ENCODE results near the gene ADPRM. TPM values are rescaled to one million over a fixed set of nuclear protein-coding genes. Genes with fewer than 3 reads are reported as not detected.
"Not testable (repeated sequence)": the region's sequence is repeated elsewhere in the genome, so short reads cannot be mapped to it uniquely, and the experiment has no call there.

Gene ADPRM
- total and polyA plus RNA-seq, 2 donors from 2014 or later = 9.2 to 9.6 TPM

DNA sequence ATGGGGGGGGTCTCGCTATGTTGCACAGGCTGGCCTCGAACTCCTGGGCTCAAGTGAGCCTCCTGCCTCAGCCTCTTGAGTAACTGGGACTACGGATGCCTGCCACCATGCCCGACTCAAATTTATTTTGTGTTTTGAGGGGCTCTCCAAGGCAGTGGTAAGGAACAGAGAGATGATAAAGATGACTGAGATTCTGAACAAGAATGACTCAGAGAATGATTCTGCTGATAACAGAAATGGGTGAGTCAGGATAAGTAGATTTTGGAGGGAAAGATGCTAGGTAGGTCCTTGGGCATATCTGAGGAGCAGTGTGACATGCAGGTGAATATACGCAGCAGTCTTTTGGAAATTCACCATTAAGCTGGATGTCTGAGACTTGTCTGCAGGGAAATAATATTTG lies 29.8 kb downstream of the ADPRM start:
- Histone ChIP-seq H3K4me3 (ENCODE audit: low read length in 3 of 3) (no peak overlapping the region), H3K9me3 (ENCODE audit: control insufficient read depth in 2 of 3, insufficient read depth in 1 of 3, low read length in 3 of 3) (no peaks in the 10 kb centered on the region), H3K27ac (ENCODE audit: low read depth in 2 of 2, low read length in 2 of 2) (no peak overlapping the region), H3K4me1 (ENCODE audit: control insufficient read depth in 2 of 3, insufficient read depth in 2 of 3, low read depth in 1 of 3, low read length in 3 of 3) (no peaks in the 10 kb centered on the region), H3K9ac (ENCODE audit: low read length in 3 of 3) (no peak overlapping the region), H3K36me3 (ENCODE audit: control insufficient read depth in 2 of 3, insufficient read depth in 3 of 3, low read length in 3 of 3) (peaks cover 3 to 9% (median 8%) of the 10 kb centered on the region in 3 donors), H3K27me3 (ENCODE audit: control insufficient read depth, insufficient read depth, low read length) (no peaks in the 10 kb centered on the region)
- DNase-seq (no peak), FAIRE-seq (no peak)
- TF ChIP-seq, protein P1, sequence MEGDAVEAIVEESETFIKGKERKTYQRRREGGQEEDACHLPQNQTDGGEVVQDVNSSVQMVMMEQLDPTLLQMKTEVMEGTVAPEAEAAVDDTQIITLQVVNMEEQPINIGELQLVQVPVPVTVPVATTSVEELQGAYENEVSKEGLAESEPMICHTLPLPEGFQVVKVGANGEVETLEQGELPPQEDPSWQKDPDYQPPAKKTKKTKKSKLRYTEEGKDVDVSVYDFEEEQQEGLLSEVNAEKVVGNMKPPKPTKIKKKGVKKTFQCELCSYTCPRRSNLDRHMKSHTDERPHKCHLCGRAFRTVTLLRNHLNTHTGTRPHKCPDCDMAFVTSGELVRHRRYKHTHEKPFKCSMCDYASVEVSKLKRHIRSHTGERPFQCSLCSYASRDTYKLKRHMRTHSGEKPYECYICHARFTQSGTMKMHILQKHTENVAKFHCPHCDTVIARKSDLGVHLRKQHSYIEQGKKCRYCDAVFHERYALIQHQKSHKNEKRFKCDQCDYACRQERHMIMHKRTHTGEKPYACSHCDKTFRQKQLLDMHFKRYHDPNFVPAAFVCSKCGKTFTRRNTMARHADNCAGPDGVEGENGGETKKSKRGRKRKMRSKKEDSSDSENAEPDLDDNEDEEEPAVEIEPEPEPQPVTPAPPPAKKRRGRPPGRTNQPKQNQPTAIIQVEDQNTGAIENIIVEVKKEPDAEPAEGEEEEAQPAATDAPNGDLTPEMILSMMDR (IDR thresholded peaks at IDR 0.05; ENCODE audit: borderline replicate concordance, extremely low read depth, insufficient read depth) = no peak
- intact Hi-C loops (cut with DNase I) = no loop called here

DNA sequence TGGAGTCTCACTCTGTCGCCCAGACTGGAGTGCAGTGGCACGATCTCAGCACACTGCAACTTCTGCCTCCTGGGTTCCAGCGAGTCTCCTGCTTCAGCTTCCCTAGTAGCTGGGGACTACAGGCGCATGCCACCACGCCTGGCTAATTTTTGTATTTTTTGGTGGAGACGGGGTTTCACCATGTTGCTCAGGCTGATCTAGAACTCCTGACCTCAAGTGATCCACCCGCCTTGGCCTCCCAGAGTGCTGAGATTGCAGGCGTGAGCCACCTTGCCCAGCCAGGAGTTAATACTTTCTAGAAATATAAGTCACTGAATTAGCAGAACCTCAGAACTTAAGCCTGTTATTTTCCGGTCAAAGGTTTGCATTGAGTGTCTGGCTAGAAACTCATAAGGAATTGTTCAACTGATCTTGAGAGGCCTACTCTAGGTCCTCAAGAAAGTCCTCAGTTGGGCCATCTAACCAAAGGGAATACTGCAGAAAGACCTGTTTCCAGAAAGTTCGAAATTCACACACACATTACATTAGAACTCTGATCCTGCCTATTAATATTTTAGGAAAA lies 31.0 kb downstream of the ADPRM start:
- TF ChIP-seq, protein P1 (IDR thresholded peaks at IDR 0.05; ENCODE audit: borderline replicate concordance, extremely low read depth, insufficient read depth) = no peak
- DNase-seq (no peak), FAIRE-seq (no peak)
- no peak overlapping the region for H3K9ac ChIP-seq (ENCODE audit: low read length in 3 of 3)
- H3K9me3 ChIP-seq (ENCODE audit: control insufficient read depth in 2 of 3, insufficient read depth in 1 of 3, low read length in 3 of 3) = no peaks in the 10 kb centered on the region
- H3K4me1 ChIP-seq (ENCODE audit: control insufficient read depth in 2 of 3, insufficient read depth in 2 of 3, low read depth in 1 of 3, low read length in 3 of 3) = no peaks in the 10 kb centered on the region
- intact Hi-C loops (cut with DNase I) = no loop called here
- no peaks in the 10 kb centered on the region for H3K27me3 ChIP-seq (ENCODE audit: control insufficient read depth, insufficient read depth, low read length)
- no peak overlapping the region for H3K4me3 ChIP-seq (ENCODE audit: low read length in 3 of 3)
- H3K27ac ChIP-seq (ENCODE audit: low read depth in 2 of 2, low read length in 2 of 2) = no peak overlapping the region
- H3K36me3 ChIP-seq (ENCODE audit: control insufficient read depth in 2 of 3, insufficient read depth in 3 of 3, low read length in 3 of 3) = peaks cover 3 to 9% (median 3%) of the 10 kb centered on the region in 3 donors

DNA sequence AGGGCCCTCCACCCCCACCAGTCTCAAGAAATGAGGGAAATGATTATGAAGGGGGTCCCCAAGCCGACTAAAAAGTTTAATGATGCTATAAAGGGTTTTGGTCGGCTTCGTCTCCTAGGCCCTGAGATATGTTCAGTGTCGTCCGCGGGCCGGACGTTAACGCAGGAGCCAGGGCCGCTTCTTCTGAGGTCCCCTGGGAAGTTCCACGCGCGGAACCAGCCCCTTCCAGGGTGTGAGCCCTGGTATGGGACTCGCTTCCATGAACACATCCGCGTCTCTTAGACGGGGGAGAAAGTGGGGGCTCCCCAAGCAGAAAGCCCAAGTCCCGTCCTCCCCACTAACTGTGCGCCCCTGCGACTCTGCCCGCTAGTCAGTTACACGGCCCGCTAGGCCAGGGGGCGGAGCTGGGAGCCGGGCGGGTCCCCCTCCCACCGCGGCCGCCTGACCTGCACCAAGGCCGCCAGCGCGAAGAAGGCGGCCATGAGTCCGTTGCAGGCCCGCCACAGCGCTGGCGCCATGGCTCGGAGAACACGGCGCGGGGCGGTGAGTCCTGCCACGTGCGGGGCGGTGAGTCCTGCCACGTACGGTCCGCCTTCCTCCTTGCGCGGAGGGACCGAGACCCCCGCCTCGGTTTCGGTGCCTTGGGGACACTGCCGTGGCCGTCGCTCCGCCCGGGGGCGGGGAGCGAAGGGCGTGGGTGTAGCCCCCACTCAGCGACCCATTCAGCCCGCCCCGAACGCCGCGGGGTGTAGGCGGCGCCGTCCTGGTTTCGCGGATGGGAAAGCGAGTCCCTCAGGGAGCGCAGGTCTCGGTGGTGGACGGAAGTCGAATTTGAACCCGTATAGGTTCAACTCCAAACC lies 32.2 kb downstream of the ADPRM start, which contains the start of gene TMEM220:
Gene TMEM220, minus strand, starts transcription at position 690 of the 860 bp plus-strand sequence. Its CDS starts 172 bp downstream, at position 518.
- DNase-seq (peak; percentile 80 to 93 (median 90)), FAIRE-seq (no peak)
- Histone ChIP-seq H3K4me3 (ENCODE audit: low read length in 3 of 3) (peak within 1 kb of the TSS; percentile 57 to 73 (median 65)), H3K27ac (ENCODE audit: low read depth in 2 of 2, low read length in 2 of 2) (peak within 1 kb of the TSS; percentile 95 to 96), H3K27me3 (ENCODE audit: control insufficient read depth, insufficient read depth, low read length) (no peaks in the 10 kb centered on the region), H3K36me3 (ENCODE audit: control insufficient read depth in 2 of 3, insufficient read depth in 3 of 3, low read length in 3 of 3) (peaks cover 3 to 9% (median 3%) of the 10 kb centered on the region in 3 donors), H3K9ac (ENCODE audit: low read length in 3 of 3) (peak within 1 kb of the TSS; percentile 48 to 62 (median 51)), H3K9me3 (ENCODE audit: control insufficient read depth in 2 of 3, insufficient read depth in 1 of 3, low read length in 3 of 3) (no peaks in the 10 kb centered on the region), H3K4me1 (ENCODE audit: control insufficient read depth in 2 of 3, insufficient read depth in 2 of 3, low read depth in 1 of 3, low read length in 3 of 3) (no peaks in the 10 kb centered on the region)
- TF ChIP-seq, protein P1 (IDR thresholded peaks at IDR 0.05; ENCODE audit: borderline replicate concordance, extremely low read depth, insufficient read depth) = no peak
- intact Hi-C loops (cut with DNase I) = no loop called here

DNA sequence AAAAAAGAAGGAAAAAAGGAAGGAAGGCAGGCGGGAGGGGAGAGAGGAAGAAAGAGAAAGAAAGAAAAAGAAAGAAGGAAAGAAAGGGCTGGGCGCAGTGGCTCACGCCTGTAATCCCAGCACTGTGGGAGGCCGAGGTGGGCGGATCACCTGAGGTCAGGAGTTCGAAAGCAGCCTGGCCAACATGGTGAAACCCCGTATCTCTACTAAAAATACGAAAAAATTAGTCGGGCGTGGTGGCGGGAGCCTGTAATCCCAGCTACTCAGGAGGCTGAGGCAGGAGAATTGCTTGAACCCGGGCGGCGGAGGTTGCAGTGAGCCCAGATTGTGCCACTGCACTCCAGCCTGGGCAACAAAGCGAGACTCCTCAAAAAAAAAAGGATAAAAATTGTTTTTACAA lies 32.9 kb downstream of the ADPRM start:
- Histone ChIP-seq H3K27ac (ENCODE audit: low read depth in 2 of 2, low read length in 2 of 2) (peak overlapping the region; percentile 95 to 96), H3K4me3 (ENCODE audit: low read length in 3 of 3) (peak overlapping the region; percentile 51 to 73 (median 65)), H3K9ac (ENCODE audit: low read length in 3 of 3) (peak overlapping the region in 2 of 3 donors; percentile 48 to 62)
- FAIRE-seq; H3K4me1 ChIP-seq (ENCODE audit: control insufficient read depth in 2 of 3, insufficient read depth in 2 of 3, low read depth in 1 of 3, low read length in 3 of 3); DNase-seq; intact Hi-C loops (cut with DNase I); H3K36me3 ChIP-seq (ENCODE audit: control insufficient read depth in 2 of 3, insufficient read depth in 3 of 3, low read length in 3 of 3); H3K27me3 ChIP-seq (ENCODE audit: control insufficient read depth, insufficient read depth, low read length); H3K9me3 ChIP-seq (ENCODE audit: control insufficient read depth in 2 of 3, insufficient read depth in 1 of 3, low read length in 3 of 3): not testable (repeated sequence)
